ENCODE results near the gene NLRP11. TPM values are rescaled to one million over a fixed set of nuclear protein-coding genes. Genes with fewer than 3 reads are reported as not detected.

NLRP11 gene
- total RNA-seq, 1 experiment from 2014 or later = not detected

GRCh38 chr19:55836340-55836739, 4.5 kb upstream of the NLRP11 start, which contains the start of gene NLRP4 (continued):
- TF ChIP-seq OVOL2 (CRISPR knock-in tag; IDR thresholded peaks at IDR 0.05; ENCODE audit: borderline replicate concordance) = no peak

- Mint-ChIP-seq H3K36me3 (peaks cover 49% of the 10 kb centered on the region), H3K27me3 (ENCODE audit: low read depth) (peaks cover 14% of the 10 kb centered on the region), H3K4me3 (no peak overlapping the region), H3K9me3 (peaks cover 63% of the 10 kb centered on the region), H3K4me1 (no peaks in the 10 kb centered on the region), H3K27ac (no peak overlapping the region)
- CTCF ChIA-PET = no interaction called here
- ATAC-seq (no peak), DNase-seq (ENCODE audit: low spot score) (no peak)
- TF ChIP-seq HMGA2 (CRISPR knock-in tag; IDR thresholded peaks at IDR 0.05) (no peak), MLX (CRISPR knock-in tag; IDR thresholded peaks at IDR 0.05) (no peak), MXD4 (CRISPR knock-in tag; IDR thresholded peaks at IDR 0.05; ENCODE audit: borderline replicate concordance) (no peak), E2F1 (CRISPR knock-in tag; IDR thresholded peaks at IDR 0.05) (no peak), CREB1 (CRISPR knock-in tag; IDR thresholded peaks at IDR 0.05) (no peak), FOXP4 (CRISPR knock-in tag; IDR thresholded peaks at IDR 0.05) (no peak), NR3C1 (CRISPR knock-in tag; conservative IDR thresholded peaks at IDR 0.05; ENCODE audit: low read depth) (no peak), ATF3 (CRISPR knock-in tag; conservative IDR thresholded peaks at IDR 0.05) (no peak), ZBTB43 (CRISPR knock-in tag; IDR thresholded peaks at IDR 0.05) (no peak)
- POLR2A ChIA-PET = no interaction called here
These were observed 877 bp upstream of the NLRP11 start for GRCh38 chr19:55832676-55833075.

GRCh38 chr19:55830656-55831055, 1.1 kb downstream of the NLRP11 start:
- Mint-ChIP-seq H3K36me3 (peaks cover 38% of the 10 kb centered on the region), H3K4me3 (no peak overlapping the region)
- CTCF ChIA-PET = no interaction called here

More at GRCh38 chr19:55830656-55831055, 1.1 kb downstream of the NLRP11 start:
- ATAC-seq (no peak), DNase-seq (ENCODE audit: low spot score) (no peak)
- peaks cover 51% of the 10 kb centered on the region for H3K9me3 Mint-ChIP-seq
- POLR2A ChIA-PET = no interaction called here
- peaks cover 14% of the 10 kb centered on the region for H3K27me3 Mint-ChIP-seq (ENCODE audit: low read depth)
- H3K27ac Mint-ChIP-seq = no peak overlapping the region
- TF ChIP-seq GABPB1 (CRISPR knock-in tag; IDR thresholded peaks at IDR 0.05) = peak; percentile 66
- TF ChIP-seq ZNF423 (CRISPR knock-in tag; IDR thresholded peaks at IDR 0.05) = no peak
- no peak for TF ChIP-seq E2F1 (CRISPR knock-in tag; IDR thresholded peaks at IDR 0.05)
- no peak for TF ChIP-seq ZNF512 (CRISPR knock-in tag; IDR thresholded peaks at IDR 0.05; ENCODE audit: borderline replicate concordance)
- TF ChIP-seq USF2 (CRISPR knock-in tag; IDR thresholded peaks at IDR 0.05) = no peak
- no peaks in the 10 kb centered on the region for H3K4me1 Mint-ChIP-seq

Measured in WTC11 (cell line).